ENCODE measurements around the gene ERBIN.

- no peak for TF ChIP-seq PBX3 (IDR thresholded peaks at IDR 0.05)
- TF ChIP-seq YY1 (IDR thresholded peaks at IDR 0.05; ENCODE audit: low read depth) = no peak
- TF ChIP-seq CTCF (IDR thresholded peaks at IDR 0.05) = no peak
- TF ChIP-seq POLR2AphosphoS5 (IDR thresholded peaks at IDR 0.05; ENCODE audit: low read depth, low read length) = no peak
- TF ChIP-seq MAX (IDR thresholded peaks at IDR 0.05; ENCODE audit: low read depth) = no peak
- no peak for TF ChIP-seq USF1 (IDR thresholded peaks at IDR 0.05; ENCODE audit: borderline replicate concordance, low read depth)
- TF ChIP-seq RFX5 (IDR thresholded peaks at IDR 0.05; ENCODE audit: low read length) = no peak
- TF ChIP-seq TAF1 (IDR thresholded peaks at IDR 0.05; ENCODE audit: borderline replicate concordance, low read depth, low read length) = no peak
- no peak for TF ChIP-seq SIN3A (IDR thresholded peaks at IDR 0.05; ENCODE audit: borderline replicate concordance, low read depth, low read length)
- TF ChIP-seq TCF12 (IDR thresholded peaks at IDR 0.05) = no peak
- no peak for TF ChIP-seq CHD2 (IDR thresholded peaks at IDR 0.05; ENCODE audit: low read length, partially characterized antibody)
- TF ChIP-seq MEF2A (IDR thresholded peaks at IDR 0.05; ENCODE audit: borderline replicate concordance, low read depth) = no peak
- TF ChIP-seq NFIC (IDR thresholded peaks at IDR 0.05; ENCODE audit: borderline replicate concordance) = no peak
- no peak for TF ChIP-seq ELF1 (IDR thresholded peaks at IDR 0.05)
Observed at GRCh38 chr5:66041627-66042026, 115.3 kb downstream of the ERBIN start.

Data from SK-N-SH (cell line).